Erythroblast (primary cell): ENCODE measurements around the gene EME2.

Experiments
- DNase-seq, 2 experiments: peaks; one replicate each; lab custom pipeline; 2025; lab: John Stamatoyannopoulos, UW
- GATA1 ChIP-seq: IDR thresholded peaks from 2 replicates; pipeline ENCODE4 v1.6.1; 2011; ENCODE audit warnings: low read depth, mild to moderate bottlenecking, control low read depth, low read length, moderate library complexity
- POLR2A ChIP-seq: IDR thresholded peaks from 2 replicates; pipeline ENCODE4 v1.6.1; 2011; ENCODE audit warnings: mild to moderate bottlenecking, low read length

EME2 gene

DNA sequence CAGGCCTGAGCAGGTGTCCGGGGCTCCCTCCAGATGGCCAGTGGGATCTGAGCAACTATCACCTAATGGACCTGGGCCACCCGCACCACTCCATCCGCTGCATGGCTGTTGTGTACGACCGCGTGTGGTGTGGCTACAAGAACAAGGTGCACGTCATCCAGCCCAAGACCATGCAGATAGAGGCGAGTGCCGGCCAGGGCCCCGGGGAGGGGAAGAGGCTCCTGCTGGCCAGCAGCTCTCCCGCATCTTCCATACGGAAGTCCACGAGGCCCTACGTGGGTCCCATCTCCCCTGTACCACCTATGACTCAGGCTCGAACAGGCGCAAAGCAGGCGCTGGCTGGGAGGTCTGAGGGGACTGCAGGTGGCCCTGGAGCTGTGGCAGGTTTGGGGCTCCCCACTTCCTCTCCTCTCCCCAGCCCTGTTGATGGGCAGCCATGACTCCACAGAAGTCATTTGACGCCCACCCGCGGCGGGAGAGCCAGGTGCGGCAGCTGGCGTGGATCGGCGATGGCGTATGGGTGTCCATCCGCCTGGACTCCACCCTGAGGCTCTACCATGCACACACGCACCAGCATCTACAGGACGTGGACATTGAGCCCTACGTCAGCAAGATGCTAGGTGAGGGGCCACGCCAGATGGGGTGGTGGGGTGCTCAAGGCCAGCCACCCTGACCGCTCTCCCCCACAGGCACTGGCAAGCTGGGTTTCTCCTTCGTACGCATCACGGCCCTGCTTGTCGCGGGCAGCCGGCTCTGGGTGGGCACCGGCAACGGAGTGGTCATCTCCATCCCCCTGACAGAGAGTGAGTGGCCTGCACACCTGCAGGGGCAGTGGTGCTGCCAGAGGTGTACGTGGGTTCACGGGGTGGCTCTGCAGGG, 5.3 kb upstream of the EME2 start:
- no peak for TF ChIP-seq POLR2A
- TF ChIP-seq GATA1: no peak
- no peak for DNase-seq

GRCh38 chr16:1768061-1768766, 4.4 kb upstream of the EME2 start:
- DNase-seq: no peak
- TF ChIP-seq GATA1 (no peak), POLR2A (no peak)

- no peak for TF ChIP-seq GATA1
- DNase-seq: no peak
Observed at GRCh38 chr16:1768767-1769401, 3.7 kb upstream of the EME2 start.

GRCh38 chr16:1769402-1770300, 3.0 kb upstream of the EME2 start:
- no peak for DNase-seq
- no peak for TF ChIP-seq GATA1
- no peak for TF ChIP-seq POLR2A

DNA sequence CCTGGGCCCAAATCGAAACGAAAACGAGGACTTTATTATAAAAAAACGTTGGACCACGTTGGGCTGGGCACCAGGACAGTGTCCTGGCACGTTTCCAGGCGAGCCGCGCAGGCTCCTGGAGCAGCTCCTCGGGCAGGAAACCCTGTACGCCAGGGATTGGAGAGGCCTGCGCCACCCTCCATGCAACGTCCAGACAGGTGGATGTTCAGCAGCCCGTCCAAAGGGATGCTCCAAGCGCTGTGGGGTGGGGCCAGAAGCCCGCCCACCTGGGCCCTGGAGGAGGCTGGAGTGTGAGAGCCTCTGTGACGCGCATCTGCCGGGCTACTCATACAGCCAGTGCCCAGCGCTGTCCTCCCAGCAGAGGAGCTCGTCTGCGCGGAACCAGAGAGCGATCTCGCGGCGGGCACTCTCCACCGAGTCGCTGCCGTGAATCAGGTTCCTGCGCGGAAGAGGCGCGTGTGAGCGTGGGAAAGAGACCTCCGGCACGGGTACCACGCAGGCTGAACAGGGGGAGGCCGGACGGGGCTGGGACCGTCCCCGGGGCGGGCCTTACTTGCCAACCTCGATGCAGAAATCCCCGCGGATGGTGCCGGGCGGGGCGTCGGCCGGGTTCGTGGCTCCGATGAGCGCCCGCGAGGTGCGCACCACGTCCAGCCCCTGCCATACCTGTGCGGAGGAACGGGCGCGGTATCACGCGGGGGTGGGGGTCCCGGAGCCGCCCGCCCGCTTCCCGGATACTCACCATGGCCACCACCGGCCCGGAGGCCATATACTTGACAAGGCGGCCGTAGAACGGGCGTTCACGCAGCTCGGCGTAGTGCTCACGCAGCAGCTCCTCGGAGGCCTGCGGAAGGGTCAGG, 2.1 kb upstream of the EME2 start:
- no peak for DNase-seq
- TF ChIP-seq GATA1: no peak
- TF ChIP-seq POLR2A: no peak

DNA sequence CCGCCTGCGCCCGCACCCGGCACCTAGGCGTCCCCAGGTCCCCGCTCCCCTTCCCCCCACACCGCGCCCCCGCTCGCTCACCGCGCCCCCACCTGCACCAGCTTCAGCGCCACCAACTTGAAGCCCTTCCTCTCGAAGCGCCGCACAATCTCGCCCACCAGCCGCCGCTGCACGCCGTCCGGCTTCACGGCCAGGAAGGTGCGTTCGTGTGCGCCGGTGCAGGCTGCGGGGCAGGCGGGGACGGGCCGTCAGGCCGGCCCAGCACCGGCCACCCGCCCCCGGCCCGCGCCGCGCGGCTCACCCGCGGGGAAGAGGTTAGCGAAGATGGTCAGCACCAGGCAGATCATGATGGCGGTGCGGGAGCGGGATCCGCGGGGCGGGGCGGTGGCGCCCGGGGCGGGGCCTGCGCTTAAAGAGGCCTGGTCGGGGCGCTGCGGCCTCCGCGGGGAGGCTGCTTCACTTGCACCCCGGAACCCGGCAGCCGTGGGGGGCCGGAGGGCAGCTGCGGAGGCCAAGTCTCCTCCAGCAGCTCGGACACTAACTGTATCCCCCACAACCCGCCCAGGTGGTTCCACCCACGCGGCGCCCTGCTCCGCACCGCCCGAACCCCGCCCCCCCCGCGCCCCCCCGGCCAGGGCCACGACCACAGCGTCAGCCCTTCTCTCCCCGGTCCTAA, 1.3 kb upstream of the EME2 start, which contains the start of gene NME3:
Gene NME3, minus strand, starts transcription at position 356 of the 676 bp plus-strand sequence. Its CDS starts 9 bp downstream, at position 347.
- TF ChIP-seq POLR2A (no peak), GATA1 (no peak)
- DNase-seq: peak; percentile 83 to 84

- TF ChIP-seq GATA1 (no peak), POLR2A (no peak)
- no peak for DNase-seq
Observed at GRCh38 chr16:1771864-1772361, 697 bp upstream of the EME2 start.

GRCh38 chr16:1772908-1773702, 495 bp downstream of the EME2 start, which contains the start of gene MRPS34:
Gene MRPS34 (minus strand): TSS chr16:1773134. CDS start chr16:1773119, 15 bp downstream.
- peak; percentile 93 to 94 for DNase-seq
- no peak for TF ChIP-seq GATA1
- peak; percentile 71 for TF ChIP-seq POLR2A

DNA sequence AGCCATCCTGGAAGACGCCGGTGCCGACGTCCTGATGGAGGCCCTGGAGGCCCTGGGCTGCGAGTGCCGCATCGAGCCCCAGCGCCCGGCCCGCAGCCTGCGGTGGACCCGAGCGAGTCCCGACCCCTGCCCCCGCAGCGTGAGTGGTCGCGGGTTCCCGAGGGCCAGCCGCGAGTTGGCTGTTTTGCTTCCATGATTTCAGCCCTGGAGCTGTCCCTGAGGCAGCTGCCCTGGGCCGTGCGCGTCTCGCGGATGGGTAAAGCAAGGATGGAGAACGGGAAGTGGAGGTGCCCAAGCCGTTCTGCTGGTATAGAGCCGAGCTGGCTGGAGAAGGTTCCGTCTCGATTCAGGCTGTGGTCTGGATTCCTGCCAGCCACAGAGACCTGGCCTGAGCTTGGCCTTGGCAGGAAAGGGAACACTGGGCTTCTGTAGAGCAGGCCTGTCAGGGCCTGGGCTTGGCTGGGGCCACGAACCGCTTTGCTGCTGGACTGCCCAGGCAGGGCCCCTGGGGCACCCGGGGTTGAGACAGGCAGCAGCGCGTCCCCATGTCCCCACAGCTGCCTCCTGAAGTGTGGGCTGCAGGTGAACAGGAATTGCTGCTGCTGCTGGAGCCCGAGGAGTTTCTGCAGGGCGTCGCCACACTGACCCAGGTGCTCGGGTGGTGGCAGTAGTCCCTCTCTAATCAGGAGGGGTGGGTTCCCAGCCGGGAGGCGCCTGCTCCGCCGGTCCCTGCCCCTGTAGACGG, 1.3 kb downstream of the EME2 start:
- peak; percentile 51 to 65 for DNase-seq
- no peak for TF ChIP-seq GATA1
- TF ChIP-seq POLR2A: no peak

DNA sequence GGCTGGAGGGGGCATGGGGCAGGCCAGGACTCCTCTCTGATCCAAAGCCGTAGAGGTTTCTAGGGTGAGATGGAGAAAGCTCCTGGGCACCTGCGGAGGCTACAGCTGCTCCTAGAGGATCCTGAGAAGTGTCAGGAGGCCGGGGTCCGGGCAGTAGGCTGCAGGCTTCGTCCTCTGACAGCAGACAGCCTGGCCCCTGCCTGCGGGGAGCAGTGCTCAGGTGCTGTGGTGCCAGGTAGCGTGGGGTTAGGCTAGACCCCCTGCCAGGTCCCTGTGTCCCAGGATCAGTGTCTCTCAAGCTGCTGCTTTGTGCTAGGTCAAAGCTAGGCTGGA, 1.8 kb downstream of the EME2 start:
- TF ChIP-seq POLR2A (no peak), GATA1 (no peak)
- DNase-seq: no peak
